GM12878 (cell line): ENCODE measurements around the gene MAST4. TPM values are rescaled to one million over a fixed set of nuclear protein-coding genes. Genes with fewer than 3 reads are reported as not detected.

Source experiments
- ATAC-seq: fragments of 200-7000 bp; cut with Tn5 transposase; 3 replicates; pipeline ENCODE4 v1.9.1; 2020; ENCODE audit warnings: mild to moderate bottlenecking, moderate library complexity
- BruUV-seq: library from RNA; stranded (reverse); fragments of 400-500 nt; replicated peaks from 2 replicates; lab custom pipeline; 2021; lab: Mats Ljungman, UMichigan
- CTCF ChIA-PET: fragments of 300-600 bp; sonication (Branson Sonifier 250); formaldehyde crosslinking; extraction: SDS; loops from one replicate; lab custom pipeline; 2021; ENCODE audit warnings: inconsistent platforms; lab: Yijun Ruan, JAX
- POLR2A ChIA-PET: fragments of 350-600 bp; formaldehyde crosslinking; extraction: SDS; loops from one replicate; lab custom pipeline; 2021; ENCODE audit warnings: inconsistent platforms; lab: Charles Lee
- RAD21 ChIA-PET: fragments of 300-600 bp; sonication (Branson Sonifier 250); formaldehyde crosslinking; loops from one replicate; lab custom pipeline; 2023; ENCODE audit warnings: antibody characterized with exemption; ENCODE audit not compliant: unreplicated experiment; lab: Charles Lee
- SMC1A ChIA-PET: fragments of 300-600 bp; sonication (Branson Sonifier 250); formaldehyde crosslinking; loops from one replicate; lab custom pipeline; 2023; ENCODE audit not compliant: unreplicated experiment, uncharacterized antibody; lab: Charles Lee
- DNase-seq: peaks from one replicate; pipeline ENCODE4 v3.0.0-alpha.2; 2011; ENCODE audit warnings: low read depth, low spot score
- FAIRE-seq: peaks from 3 replicates; lab custom pipeline; 2011; peaks lifted over from hg19 to GRCh38; lab: Jason Lieb, UNC
- H2AFZ ChIP-seq: 2 replicates; pipeline ENCODE4 v1.6.0; 2011; ENCODE audit warnings: low read depth, low read length, control low read depth; ENCODE audit not compliant: control insufficient read depth
- H3K27ac ChIP-seq: 2 replicates; pipeline ENCODE4 v1.5.1; 2011; ENCODE audit warnings: control low read depth; ENCODE audit not compliant: control insufficient read depth, insufficient read depth
- H3K27me3 ChIP-seq, 2 experiments: replicated peaks in 1 of 2; 2 replicates each; pipeline versions ENCODE4 v1.6.0 to v1.6.1; 2011; ENCODE audit warnings: low read length in 1 of 2; ENCODE audit not compliant: control insufficient read depth in 2 of 2, insufficient read depth in 2 of 2
- H3K36me3 ChIP-seq, 2 experiments: 2 replicates each; pipeline ENCODE4 v1.5.1; 2011; ENCODE audit warnings: low read length in 1 of 2; ENCODE audit not compliant: control insufficient read depth in 2 of 2, insufficient read depth in 2 of 2
- H3K4me1 ChIP-seq: 2 replicates; pipeline ENCODE4 v1.6.1; 2011; ENCODE audit warnings: mild to moderate bottlenecking, low read length, moderate library complexity, mixed read lengths; ENCODE audit not compliant: control insufficient read depth, insufficient read depth
- H3K4me2 ChIP-seq: 2 replicates; pipeline ENCODE4 v1.6.0; 2011; ENCODE audit warnings: control low read depth; ENCODE audit not compliant: control insufficient read depth, insufficient read depth
- H3K4me3 ChIP-seq: fragments of 200-600 bp; sonication (generic); 2 replicates; pipeline ENCODE4 v1.5.1; 2016
- H3K79me2 ChIP-seq: 2 replicates; pipeline ENCODE4 v1.6.0; 2011; ENCODE audit warnings: low read length; ENCODE audit not compliant: control insufficient read depth, insufficient read depth
- H3K9ac ChIP-seq: 2 replicates; pipeline ENCODE4 v1.8.0; 2011; ENCODE audit warnings: low read length, control low read depth, mixed read lengths; ENCODE audit not compliant: control insufficient read depth, insufficient read depth
- H3K9me3 ChIP-seq: replicated peaks from 3 replicates; pipeline ENCODE4 v1.5.1; 2011; ENCODE audit warnings: mild to moderate bottlenecking, low read length; ENCODE audit not compliant: control insufficient read depth, insufficient read depth
- H4K20me1 ChIP-seq: 2 replicates; pipeline ENCODE4 v1.6.0; 2011; ENCODE audit not compliant: control insufficient read depth, insufficient read depth
- BRCA1 ChIP-seq: IDR thresholded peaks from 2 replicates; pipeline ENCODE4 v1.6.1; 2011; ENCODE audit warnings: low read depth, low read length, improper control_type of control experiment
- NFYB ChIP-seq: IDR thresholded peaks from 2 replicates; pipeline ENCODE4 v1.6.1; 2011; ENCODE audit warnings: low read depth, mild to moderate bottlenecking, low read length, improper control_type of control experiment, moderate library complexity; ENCODE audit not compliant: insufficient read depth
- RUNX3 ChIP-seq: IDR thresholded peaks from 2 replicates; pipeline ENCODE4 v1.6.1; 2012; ENCODE audit warnings: low read length, inconsistent platforms
- USF1 ChIP-seq: IDR thresholded peaks from 2 replicates; pipeline ENCODE4 v1.6.1; 2011; ENCODE audit warnings: borderline replicate concordance, low read depth, mild to moderate bottlenecking, moderate library complexity, mixed read lengths, low read length; ENCODE audit not compliant: insufficient read depth; ENCODE audit errors: extremely low read length
- WGBS: methylation state at CpG from one replicate; pipeline ENCODE4 v1.1.6; 2016; ENCODE audit warnings: low lambda C conversion rate; ENCODE audit not compliant: insufficient replicate concordance, insufficient coverage; ENCODE audit errors: missing lambda C conversion rate; 5-methylcytosine and 5-hydroxymethylcytosine counted together
- in situ Hi-C: fragments of 300-500 bp; cut with MboI; formaldehyde crosslinking; loops from 9 replicates; pipeline ENCODE4 v1.14.3; 2018; ENCODE audit warnings: mixed read lengths
- intact Hi-C: fragments of 100-400 bp; cut with micrococcal nuclease; formaldehyde crosslinking; loops from one replicate; pipeline ENCODE4 v1.14.2; 2022; ENCODE audit not compliant: unreplicated experiment
- polyA plus RNA-seq, 11 experiments: library from polyadenylated mRNA; depleted of rRNA in 4 of 11; unstranded in 6 of 11; stranded (reverse) in 5 of 11; fragments of >200 nt; fragmentation: Nextera tagmentation in 4 of 11; fragmentation: Illumina TruSeq in 1 of 11; extraction: Ambion mirVana in 4 of 11; extraction: Trizol in 1 of 11; gene quantifications; 1 replicate in 1 of 11; 2 replicates in 10 of 11; pipeline versions ENCODE4 v1.2.1 to v1.2.3, GENCODE V29; 2011 to 2016; ENCODE audit warnings: inconsistent platforms in 2 of 11, missing spikeins in 2 of 11, low read depth in 1 of 11
- total RNA-seq, 4 experiments: library from RNA; depleted of rRNA in 3 of 4; stranded (reverse); fragments of >200 nt in 3 of 4; fragmentation: Illumina TruSeq in 1 of 4; extraction: Trizol in 1 of 4; gene quantifications; 2 replicates each; pipeline versions ENCODE4 v1.2.1 to v1.2.3, GENCODE V29; 2013 to 2021

The MAST4 gene
- total and polyA plus RNA-seq, 10 of the 15 experiments (the other 5 are each of a cell fraction or from before 2014, with no cell fraction given), result 0.02 to 1.6 (median 0.29) TPM; not detected in 1

GRCh38 chr5:66828548-66829357 lies 232.6 kb downstream of the MAST4 start:
- no peak overlapping the region; the same call in 1 of the 2 replicates for H3K4me3 ChIP-seq
- ATAC-seq, result peak; percentile 80
- no TSS peak for BruUV-seq
- no peaks in the 10 kb centered on the region for H3K4me1 ChIP-seq
- H2AFZ ChIP-seq, result no peak overlapping the region
- H3K79me2 ChIP-seq, result no peaks in the 10 kb centered on the region
- intact Hi-C loops, result no loop called here
- SMC1A ChIA-PET, result interaction anchor here (0.8 kb wide), 1 partner anchor 14 kb away, joined by 4 read pairs; no protein-coding TSS in a partner anchor
- RAD21 ChIA-PET, result no interaction called here
- 3% methylated on average over 21 of the region's 21 CpGs for WGBS
- TF ChIP-seq USF1 (peak; percentile 28), RUNX3 (peak; percentile 20; the same call in 1 of the 2 replicates), BRCA1 (no peak), NFYB (0 out of 2 replicates have a peak, but pooled peaks have one; percentile 20)
- in situ Hi-C loops, result no loop called here
- no peaks in the 10 kb centered on the region; the same call in 1 of the 2 replicates for H4K20me1 ChIP-seq
- no peak for FAIRE-seq
- CTCF ChIA-PET, result interaction anchor here (0.7 to 1.0 kb wide), 3 partner anchors 12 to 522 kb away, joined by 3 to 6 read pairs (median 5); no protein-coding TSS in a partner anchor
- peak overlapping the region; percentile 19 for H3K4me2 ChIP-seq
- H3K27me3 ChIP-seq, result peaks cover 8 to 13% of the 10 kb centered on the region in 2 experiments
- no peaks in the 10 kb centered on the region for H3K36me3 ChIP-seq
- POLR2A ChIA-PET, result no interaction called here
- H3K9me3 ChIP-seq, result no peaks in the 10 kb centered on the region
- no peak overlapping the region for H3K27ac ChIP-seq
- DNase-seq, result no peak
- H3K9ac ChIP-seq, result no peak overlapping the region
